ENCODE data around the gene GDF7. TPM values are rescaled to one million over a fixed set of nuclear protein-coding genes. Genes with fewer than 3 reads are reported as not detected.

GDF7 gene
- total RNA-seq, 1 experiment from 2014 or later: 0.02 TPM

- peaks cover 6% of the 10 kb centered on the region; the same call in 1 of the 2 replicates for H3K27me3 ChIP-seq
- no peak for DNase-seq
- H3K4me1 ChIP-seq: no peaks in the 10 kb centered on the region
- H3K27ac ChIP-seq: no peak overlapping the region
- no peaks in the 10 kb centered on the region for H3K36me3 ChIP-seq
- no peak overlapping the region for H3K4me3 ChIP-seq
- H3K9me3 ChIP-seq (replicated peaks): no peaks in the 10 kb centered on the region
These were observed 10.5 kb downstream of the GDF7 start for GRCh38 chr2:20677301-20678085.

- no peak for DNase-seq
- no peaks in the 10 kb centered on the region for H3K9me3 ChIP-seq (replicated peaks)
- H3K27ac ChIP-seq: no peak overlapping the region
- H3K36me3 ChIP-seq: no peaks in the 10 kb centered on the region
- H3K27me3 ChIP-seq: peaks cover 6% of the 10 kb centered on the region; the same call in 1 of the 2 replicates
- H3K4me1 ChIP-seq: no peaks in the 10 kb centered on the region
- no peak overlapping the region for H3K4me3 ChIP-seq
These were observed 11.1 kb downstream of the GDF7 start for GRCh38 chr2:20678086-20678395.

DNA sequence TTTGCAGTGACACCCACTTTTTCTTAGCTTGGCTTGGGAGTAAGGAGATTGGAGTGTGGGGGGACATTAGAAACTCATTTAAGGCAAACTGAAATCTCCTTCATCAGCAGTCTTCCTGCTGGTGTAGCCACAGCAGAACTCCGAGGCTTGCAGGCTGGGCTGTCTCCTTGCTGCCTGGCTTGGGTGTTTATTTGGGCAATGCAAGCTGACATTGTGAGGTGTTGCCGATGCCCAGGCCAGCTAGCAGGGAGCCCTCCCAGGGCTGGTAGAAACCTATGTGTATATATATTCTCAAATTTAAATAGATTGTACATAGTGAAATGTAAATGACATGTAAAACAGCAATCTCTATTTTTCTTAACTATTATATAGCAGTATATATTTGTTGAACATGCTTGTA is 11.8 kb downstream of the GDF7 start:
- peaks cover 6% of the 10 kb centered on the region; the same call in 1 of the 2 replicates for H3K27me3 ChIP-seq
- H3K4me1 ChIP-seq: no peaks in the 10 kb centered on the region
- no peaks in the 10 kb centered on the region for H3K36me3 ChIP-seq
- no peak overlapping the region for H3K27ac ChIP-seq
- H3K9me3 ChIP-seq (replicated peaks): no peaks in the 10 kb centered on the region
- H3K4me3 ChIP-seq: no peak overlapping the region
- DNase-seq: no peak

- Histone ChIP-seq H3K4me1 (no peaks in the 10 kb centered on the region), H3K4me3 (no peak overlapping the region), H3K27ac (no peak overlapping the region), H3K36me3 (no peaks in the 10 kb centered on the region), H3K9me3 (replicated peaks) (no peaks in the 10 kb centered on the region), H3K27me3 (0 out of 2 replicates have a peak, but pooled peaks cover 6% of the 10 kb centered on the region)
- no peak for DNase-seq
These were observed 13.9 kb downstream of the GDF7 start for GRCh38 chr2:20680744-20681375.

DNA sequence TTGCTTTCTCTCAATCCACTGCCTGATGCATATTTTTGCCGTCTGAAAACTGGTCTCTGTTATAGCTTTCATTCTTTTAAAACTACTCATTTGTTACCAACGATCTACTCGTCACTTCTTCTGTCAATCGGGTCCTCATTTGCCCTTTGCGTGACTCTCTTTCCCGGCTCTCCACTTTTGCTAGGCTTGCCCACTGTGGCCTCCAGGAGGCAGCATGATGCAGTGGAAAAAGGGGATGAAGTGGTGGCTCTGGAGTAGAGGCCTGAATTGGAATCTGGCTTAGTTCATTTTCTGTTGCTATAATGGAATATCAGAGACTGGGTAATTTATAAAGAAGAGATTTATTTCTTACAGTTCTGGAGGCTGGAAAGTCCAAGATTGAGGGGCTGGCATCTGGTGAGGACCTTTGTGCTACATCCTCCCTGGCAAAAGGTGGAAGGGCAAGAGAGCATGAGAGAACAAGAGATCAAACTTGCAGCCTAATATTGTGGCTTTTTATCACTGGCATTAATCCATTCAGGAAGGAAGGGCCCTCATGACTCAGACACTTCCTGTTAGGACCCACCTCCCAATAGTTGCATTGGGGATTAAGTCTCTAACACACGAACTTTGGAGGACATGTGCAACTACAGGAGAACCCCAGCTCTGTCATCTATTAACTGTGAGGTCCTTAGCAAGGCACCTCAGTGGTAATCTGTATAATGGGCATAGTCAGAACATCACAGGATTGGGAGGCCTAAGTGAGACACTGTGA is 15.4 kb downstream of the GDF7 start:
- no peaks in the 10 kb centered on the region for H3K4me1 ChIP-seq
- H3K27me3 ChIP-seq: 0 out of 2 replicates have a peak, but pooled peaks cover 6% of the 10 kb centered on the region
- H3K4me3 ChIP-seq: no peak overlapping the region
- H3K9me3 ChIP-seq (replicated peaks): no peaks in the 10 kb centered on the region
- no peaks in the 10 kb centered on the region for H3K36me3 ChIP-seq
- DNase-seq: peak in 1 of 2 experiments; percentile 38
- H3K27ac ChIP-seq: no peak overlapping the region

DNA sequence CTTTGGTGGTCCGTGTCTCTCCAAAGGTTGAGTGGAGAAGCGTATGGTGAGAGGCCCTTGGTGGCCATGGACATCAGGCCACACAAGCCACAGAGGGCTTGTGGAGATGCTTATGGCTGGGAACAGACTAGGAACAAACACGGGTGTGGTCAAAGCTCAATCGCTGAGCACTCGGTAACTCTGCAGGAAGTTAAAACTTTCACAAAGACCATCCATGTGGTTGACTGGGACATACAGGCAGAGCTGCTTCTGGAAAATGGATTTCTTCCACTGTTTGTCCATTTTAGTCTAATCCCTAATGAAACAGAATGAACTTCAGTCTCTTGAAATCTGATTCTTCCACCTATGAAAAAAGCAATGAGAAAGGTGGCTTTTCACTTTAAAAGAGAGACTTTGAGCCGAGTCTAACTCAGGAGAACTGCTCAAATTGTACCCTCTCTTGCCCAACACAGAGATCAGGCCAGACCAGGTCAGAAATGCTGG is 17.7 kb downstream of the GDF7 start:
- H3K4me1 ChIP-seq: no peaks in the 10 kb centered on the region
- no peak overlapping the region for H3K4me3 ChIP-seq
- H3K27me3 ChIP-seq: 0 out of 2 replicates have a peak, but pooled peaks cover 3% of the 10 kb centered on the region
- no peak overlapping the region for H3K27ac ChIP-seq
- no peaks in the 10 kb centered on the region for H3K9me3 ChIP-seq (replicated peaks)
- DNase-seq: no peak
- no peaks in the 10 kb centered on the region; the same call in 1 of the 2 replicates for H3K36me3 ChIP-seq

GRCh38 chr2:20687260-20687832 is 20.4 kb downstream of the GDF7 start:
- Histone ChIP-seq H3K4me1 (no peaks in the 10 kb centered on the region), H3K36me3 (no peaks in the 10 kb centered on the region; the same call in 1 of the 2 replicates), H3K27ac (no peak overlapping the region), H3K4me3 (no peak overlapping the region), H3K27me3 (no peaks in the 10 kb centered on the region), H3K9me3 (replicated peaks) (no peaks in the 10 kb centered on the region)
- no peak for DNase-seq

DNA sequence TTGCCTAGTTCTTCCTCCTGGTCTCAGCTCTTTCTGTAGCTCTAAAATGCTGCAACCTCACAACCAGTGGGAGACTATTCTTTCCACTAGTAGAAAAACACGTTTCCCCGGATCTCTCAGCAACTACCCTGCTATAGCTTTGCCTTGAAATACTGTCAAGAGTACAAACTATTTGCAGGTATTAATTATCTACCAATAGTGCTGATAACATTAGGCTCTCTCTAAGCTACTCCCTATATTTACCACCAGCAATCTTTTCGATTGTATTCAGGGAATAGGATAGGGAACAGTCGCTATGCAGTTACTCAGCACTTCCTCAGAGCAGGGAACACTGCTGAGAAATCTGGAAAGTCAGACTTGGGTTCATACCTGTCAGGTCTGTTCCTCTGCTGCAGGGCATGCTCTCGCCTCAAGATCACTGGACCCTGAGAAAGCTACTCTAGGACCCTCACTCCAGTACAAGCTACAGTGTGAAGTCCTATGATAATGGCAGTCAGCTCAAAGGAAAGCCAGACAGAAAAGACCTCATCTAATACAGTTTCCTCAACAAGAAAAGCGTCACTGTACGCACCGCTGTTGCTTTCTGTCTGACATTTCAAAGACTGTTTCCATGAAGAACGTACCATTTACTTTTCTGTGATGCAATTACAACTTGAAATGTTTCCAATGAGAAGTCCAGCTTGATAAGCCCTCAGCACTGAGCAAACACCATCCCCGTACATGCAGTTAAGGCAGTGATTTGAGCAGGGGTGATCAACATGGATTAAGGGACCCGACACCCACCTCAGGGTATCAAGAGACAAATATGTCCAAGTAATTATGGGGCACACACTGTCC is 22.7 kb downstream of the GDF7 start:
- no peak overlapping the region for H3K27ac ChIP-seq
- DNase-seq: no peak
- H3K4me1 ChIP-seq: no peaks in the 10 kb centered on the region
- H3K4me3 ChIP-seq: no peak overlapping the region
- no peaks in the 10 kb centered on the region for H3K9me3 ChIP-seq (replicated peaks)
- no peaks in the 10 kb centered on the region for H3K27me3 ChIP-seq
- no peaks in the 10 kb centered on the region; the same call in 1 of the 2 replicates for H3K36me3 ChIP-seq

DNA sequence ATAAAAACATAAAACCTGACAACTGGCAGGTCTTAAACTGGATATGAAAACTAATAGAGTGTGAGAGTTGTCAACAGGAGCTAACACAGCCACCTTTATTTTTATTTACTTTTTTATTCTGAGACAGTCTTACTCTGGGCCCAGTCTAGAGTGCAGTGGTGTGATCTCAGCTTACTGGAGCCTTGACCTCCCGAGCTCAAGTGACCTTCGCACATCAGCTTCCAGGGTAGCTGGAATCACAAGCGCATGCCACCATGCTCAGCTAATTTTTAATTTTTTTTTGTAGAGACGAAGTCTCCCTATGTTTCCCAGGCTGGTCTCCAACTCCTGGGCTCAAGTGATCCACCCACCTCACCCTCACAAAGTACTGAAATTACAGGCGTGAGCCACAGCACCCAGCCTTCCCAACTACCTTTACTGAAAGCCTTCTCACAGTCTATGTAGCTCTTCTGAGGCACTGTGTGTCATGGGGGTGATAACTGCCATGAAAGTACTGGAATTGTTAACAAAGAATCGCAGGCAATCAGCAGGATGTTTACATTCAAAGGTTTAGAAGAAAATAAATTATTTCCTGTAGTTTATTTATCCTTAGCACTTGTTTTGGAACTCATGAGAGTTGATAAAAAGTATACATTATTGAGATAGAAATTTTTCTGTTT is 24.3 kb downstream of the GDF7 start:
- DNase-seq: no peak
- Histone ChIP-seq H3K27ac (no peak overlapping the region), H3K36me3 (no peaks in the 10 kb centered on the region; the same call in 1 of the 2 replicates), H3K9me3 (replicated peaks) (no peaks in the 10 kb centered on the region), H3K27me3 (no peaks in the 10 kb centered on the region), H3K4me1 (no peaks in the 10 kb centered on the region), H3K4me3 (no peak overlapping the region)

GRCh38 chr2:20692081-20692480 is 25.1 kb downstream of the GDF7 start:
- Histone ChIP-seq H3K9me3 (replicated peaks) (no peaks in the 10 kb centered on the region), H3K36me3 (no peaks in the 10 kb centered on the region; the same call in 1 of the 2 replicates), H3K4me1 (no peaks in the 10 kb centered on the region), H3K27ac (no peak overlapping the region), H3K4me3 (no peak overlapping the region), H3K27me3 (no peaks in the 10 kb centered on the region)
- no peak for DNase-seq

DNA sequence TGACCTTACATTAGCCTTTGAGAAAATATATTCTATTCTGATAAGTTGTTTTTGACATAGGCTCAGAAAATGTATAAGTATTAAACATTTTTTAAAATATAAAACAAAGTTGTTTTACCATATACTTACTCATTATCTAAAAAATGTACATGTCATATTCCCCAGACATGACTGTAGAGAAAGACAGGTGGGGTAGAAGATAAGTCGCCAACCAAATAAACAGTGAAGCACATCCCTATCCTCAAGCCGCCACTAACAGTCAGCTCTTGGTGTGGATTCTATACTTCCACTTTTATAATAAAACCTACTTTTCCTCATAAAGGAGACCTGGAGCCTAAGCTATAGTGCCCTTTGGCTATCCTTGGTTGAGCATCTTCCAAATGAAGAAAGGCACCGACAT is 26.4 kb downstream of the GDF7 start:
- DNase-seq: no peak

GRCh38 chr2:20696366-20696765 is 29.4 kb downstream of the GDF7 start:
- no peaks in the 10 kb centered on the region for H3K9me3 ChIP-seq (replicated peaks)

More for the DNA sequence above, 26.4 kb downstream of the GDF7 start:
- Histone ChIP-seq H3K4me3 (no peak overlapping the region), H3K27me3 (no peaks in the 10 kb centered on the region), H3K27ac (no peak overlapping the region), H3K36me3 (no peaks in the 10 kb centered on the region; the same call in 1 of the 2 replicates), H3K4me1 (no peaks in the 10 kb centered on the region), H3K9me3 (replicated peaks) (no peaks in the 10 kb centered on the region)

DNA sequence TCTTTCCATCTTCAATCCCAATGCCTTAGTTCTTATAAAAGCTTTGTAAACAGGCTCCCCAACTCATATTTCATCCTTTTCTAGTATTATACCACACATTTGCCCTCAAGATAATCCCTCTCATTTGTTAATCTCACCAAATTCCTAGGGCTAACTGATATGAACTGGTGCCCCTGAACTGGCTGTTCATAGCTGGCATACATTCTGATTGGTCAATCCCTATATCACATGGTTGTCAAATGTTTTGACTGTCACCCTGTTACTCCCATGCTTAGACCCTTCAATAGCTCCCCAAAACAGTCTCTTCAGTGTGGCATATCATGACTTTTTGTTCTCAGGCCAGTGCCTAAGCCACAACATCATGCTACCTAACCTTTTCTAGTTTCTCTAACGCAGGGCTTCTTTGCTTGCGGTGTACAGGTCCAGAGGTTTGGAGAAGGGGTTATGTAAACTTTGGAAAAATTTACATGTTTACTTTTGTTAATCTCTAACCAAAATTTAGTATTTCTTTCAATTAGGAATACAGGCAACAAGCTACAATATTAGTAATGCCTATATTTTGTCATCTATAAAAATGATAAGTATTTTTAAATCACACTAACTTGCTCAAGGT is 30.5 kb downstream of the GDF7 start:
- Histone ChIP-seq H3K9me3 (replicated peaks) (no peaks in the 10 kb centered on the region), H3K36me3 (no peaks in the 10 kb centered on the region), H3K27ac (no peak overlapping the region)

More at GRCh38 chr2:20696366-20696765, 29.4 kb downstream of the GDF7 start:
- Histone ChIP-seq H3K4me3 (no peak overlapping the region), H3K27me3 (no peaks in the 10 kb centered on the region), H3K27ac (no peak overlapping the region), H3K36me3 (no peaks in the 10 kb centered on the region), H3K4me1 (no peaks in the 10 kb centered on the region)
- no peak for DNase-seq

More for the DNA sequence above, 30.5 kb downstream of the GDF7 start:
- Histone ChIP-seq H3K4me3 (no peak overlapping the region), H3K4me1 (no peaks in the 10 kb centered on the region), H3K27me3 (no peaks in the 10 kb centered on the region)
- DNase-seq: no peak
